Common myeloid progenitor, CD34-positive (primary cell): ENCODE results near the gene PPARGC1A.

ENCODE experiments used
- CTCF ChIA-PET: fragments of 350-600 bp; sonication (Branson Sonifier 250); formaldehyde crosslinking; loops from one replicate; lab custom pipeline; 2021; ENCODE audit warnings: antibody characterized with exemption; lab: Charles Lee
- POLR2A ChIA-PET: fragments of 350-600 bp; sonication (Branson Sonifier 250); formaldehyde crosslinking; loops from one replicate; lab custom pipeline; 2021; ENCODE audit warnings: antibody characterized with exemption; lab: Charles Lee
- DNase-seq, 3 donors: peaks; one replicate each; pipeline versions ENCODE4 v3.0.0 to v3.0.0-alpha.2; 2013
- H3K27ac ChIP-seq, 2 experiments: 1 replicate in 1 of 2; 2 replicates in 1 of 2; pipeline ENCODE4 v1.7.0; 2013; ENCODE audit warnings: inconsistent platforms in 2 of 2, low read length in 2 of 2, mild to moderate bottlenecking in 2 of 2, low read depth in 1 of 2, moderate library complexity in 1 of 2; ENCODE audit not compliant: severe bottlenecking in 2 of 2, insufficient read depth in 1 of 2, poor library complexity in 1 of 2
- H3K27me3 ChIP-seq, 5 experiments: replicated peaks in 2 of 5; 1 replicate in 3 of 5; 2 replicates in 2 of 5; pipeline versions ENCODE4 v1.6.1 to v1.7.0; 2013; ENCODE audit warnings: low read length in 4 of 5, mild to moderate bottlenecking in 2 of 5, moderate library complexity in 2 of 5, inconsistent platforms in 1 of 5; ENCODE audit not compliant: insufficient read depth in 5 of 5, control insufficient read depth in 4 of 5
- H3K36me3 ChIP-seq, 4 experiments: 1 replicate in 2 of 4; 2 replicates in 2 of 4; pipeline versions ENCODE4 v1.6.1 to v1.7.0; 2013; ENCODE audit warnings: low read length in 3 of 4, control low read depth in 1 of 4, mild to moderate bottlenecking in 1 of 4; ENCODE audit not compliant: control insufficient read depth in 4 of 4, insufficient read depth in 4 of 4
- H3K4me1 ChIP-seq, 4 experiments: 1 replicate in 3 of 4; 2 replicates in 1 of 4; pipeline versions ENCODE4 v1.6.1 to v1.7.1; 2013; ENCODE audit warnings: low read length in 3 of 4, mild to moderate bottlenecking in 3 of 4, control low read depth in 1 of 4, inconsistent platforms in 1 of 4, moderate library complexity in 1 of 4; ENCODE audit not compliant: control insufficient read depth in 4 of 4, insufficient read depth in 4 of 4; ENCODE audit errors: control extremely low read depth in 1 of 4
- H3K4me3 ChIP-seq, 7 experiments: 1 replicate in 4 of 7; 2 replicates in 3 of 7; pipeline versions ENCODE4 v1.5.1 to v1.7.0; 2013; ENCODE audit warnings: mild to moderate bottlenecking in 7 of 7, low read length in 6 of 7, moderate library complexity in 6 of 7, inconsistent platforms in 2 of 7, low read depth in 2 of 7, control low read depth in 1 of 7; ENCODE audit not compliant: insufficient read depth in 4 of 7, control insufficient read depth in 1 of 7; ENCODE audit errors: extremely low read depth in 1 of 7
- H3K9me3 ChIP-seq, 5 experiments: 1 replicate in 4 of 5; 2 replicates in 1 of 5; pipeline versions ENCODE4 v1.6.1 to v1.7.1; 2013; ENCODE audit warnings: low read length in 4 of 5, mild to moderate bottlenecking in 2 of 5, inconsistent platforms in 1 of 5, low read depth in 1 of 5, moderate library complexity in 1 of 5; ENCODE audit not compliant: control insufficient read depth in 4 of 5, insufficient read depth in 2 of 5; ENCODE audit errors: control extremely low read depth in 1 of 5
- WGBS: methylation state at CpG from one replicate; pipeline ENCODE4 v1.1.5; 2013; ENCODE audit not compliant: insufficient coverage; 5-methylcytosine and 5-hydroxymethylcytosine counted together

PPARGC1A gene

GRCh38 chr4:23844961-23845360, 44.9 kb downstream of the PPARGC1A start:
- POLR2A ChIA-PET: no interaction called here
- CTCF ChIA-PET: no interaction called here
- Histone ChIP-seq H3K27me3 (no peaks in the 10 kb centered on the region), H3K9me3 (no peaks in the 10 kb centered on the region), H3K4me1 (no peaks in the 10 kb centered on the region), H3K36me3 (no peaks in the 10 kb centered on the region), H3K27ac (no peak overlapping the region), H3K4me3 (no peak overlapping the region)
- WGBS: no CpG with 5 or more reads among the region's 4 CpGs
- DNase-seq: no peak

GRCh38 chr4:23839279-23839678, 50.6 kb downstream of the PPARGC1A start:
- WGBS: 97% methylated on average over 3 of the region's 4 CpGs
- DNase-seq: no peak
- no peaks in the 10 kb centered on the region for H3K27me3 ChIP-seq
- CTCF ChIA-PET: no interaction called here
- POLR2A ChIA-PET: no interaction called here
- no peaks in the 10 kb centered on the region for H3K36me3 ChIP-seq
- H3K4me1 ChIP-seq: no peaks in the 10 kb centered on the region
- H3K9me3 ChIP-seq: no peaks in the 10 kb centered on the region
- no peak overlapping the region for H3K4me3 ChIP-seq
- no peak overlapping the region for H3K27ac ChIP-seq

- H3K36me3 ChIP-seq: no peaks in the 10 kb centered on the region
- H3K9me3 ChIP-seq: no peaks in the 10 kb centered on the region
- WGBS: 100% methylated on average over 1 of the region's 3 CpGs
- no peak overlapping the region for H3K4me3 ChIP-seq
- ChIA-PET CTCF (no interaction called here), POLR2A (no interaction called here)
- DNase-seq: no peak
- H3K27me3 ChIP-seq: no peaks in the 10 kb centered on the region
- H3K4me1 ChIP-seq: no peaks in the 10 kb centered on the region
- H3K27ac ChIP-seq: no peak overlapping the region
Measured at GRCh38 chr4:23838607-23839006, 51.2 kb downstream of the PPARGC1A start.

- no CpG with 5 or more reads among the region's 3 CpGs for WGBS
- POLR2A ChIA-PET: no interaction called here
Measured at GRCh38 chr4:23838131-23838530, 51.7 kb downstream of the PPARGC1A start.

GRCh38 chr4:23837371-23837770, 52.5 kb downstream of the PPARGC1A start:
- POLR2A ChIA-PET: no interaction called here
- H3K4me1 ChIP-seq: no peaks in the 10 kb centered on the region
- CTCF ChIA-PET: interaction anchor here (1.6 kb wide), 1 partner anchor 25 kb away, joined by 3 read pairs; no protein-coding TSS in a partner anchor
- no peaks in the 10 kb centered on the region for H3K9me3 ChIP-seq
- no CpG with 5 or more reads among the region's 2 CpGs for WGBS
- no peaks in the 10 kb centered on the region for H3K27me3 ChIP-seq
- H3K27ac ChIP-seq: no peak overlapping the region
- no peak overlapping the region for H3K4me3 ChIP-seq
- no peak for DNase-seq
- H3K36me3 ChIP-seq: no peaks in the 10 kb centered on the region

More at GRCh38 chr4:23838131-23838530, 51.7 kb downstream of the PPARGC1A start:
- H3K27me3 ChIP-seq: no peaks in the 10 kb centered on the region
- no peaks in the 10 kb centered on the region for H3K9me3 ChIP-seq
- no peak overlapping the region for H3K4me3 ChIP-seq
- no peak for DNase-seq
- H3K27ac ChIP-seq: no peak overlapping the region
- CTCF ChIA-PET: no interaction called here
- no peaks in the 10 kb centered on the region for H3K4me1 ChIP-seq
- H3K36me3 ChIP-seq: no peaks in the 10 kb centered on the region

GRCh38 chr4:23835774-23836478, 53.9 kb downstream of the PPARGC1A start:
- Histone ChIP-seq H3K4me1 (no peaks in the 10 kb centered on the region), H3K9me3 (no peaks in the 10 kb centered on the region), H3K36me3 (no peaks in the 10 kb centered on the region), H3K27ac (no peak overlapping the region), H3K27me3 (no peaks in the 10 kb centered on the region), H3K4me3 (no peak overlapping the region)
- POLR2A ChIA-PET: interaction anchor here (0.5 kb wide), 1 partner anchor 121 kb away, joined by 3 read pairs; no protein-coding TSS in a partner anchor
- DNase-seq: no peak
- WGBS: 92% methylated on average over 6 of the region's 8 CpGs
- CTCF ChIA-PET: interaction anchor here (1.6 kb wide), 1 partner anchor 27 kb away, joined by 3 read pairs; no protein-coding TSS in a partner anchor

GRCh38 chr4:23828779-23829178, 61.1 kb downstream of the PPARGC1A start:
- H3K4me1 ChIP-seq: no peaks in the 10 kb centered on the region
- no peak overlapping the region for H3K27ac ChIP-seq
- H3K27me3 ChIP-seq: no peaks in the 10 kb centered on the region
- H3K9me3 ChIP-seq: no peaks in the 10 kb centered on the region
- ChIA-PET CTCF (no interaction called here), POLR2A (no interaction called here)
- DNase-seq: no peak
- no peak overlapping the region for H3K4me3 ChIP-seq
- 100% methylated on average over 2 of the region's 4 CpGs for WGBS
- no peaks in the 10 kb centered on the region for H3K36me3 ChIP-seq
